Right kidney (tissue), 1 donor: Measurements from ENCODE around the gene SIDT2.
"Not testable (repeated sequence)": the region's sequence is repeated elsewhere in the genome, so short reads cannot be mapped to it uniquely, and the experiment has no call there.

ENCODE experiments used
- DNase-seq: peaks from one replicate; pipeline ENCODE4 v3.0.0-alpha.2; 2016

The SIDT2 gene

DNA sequence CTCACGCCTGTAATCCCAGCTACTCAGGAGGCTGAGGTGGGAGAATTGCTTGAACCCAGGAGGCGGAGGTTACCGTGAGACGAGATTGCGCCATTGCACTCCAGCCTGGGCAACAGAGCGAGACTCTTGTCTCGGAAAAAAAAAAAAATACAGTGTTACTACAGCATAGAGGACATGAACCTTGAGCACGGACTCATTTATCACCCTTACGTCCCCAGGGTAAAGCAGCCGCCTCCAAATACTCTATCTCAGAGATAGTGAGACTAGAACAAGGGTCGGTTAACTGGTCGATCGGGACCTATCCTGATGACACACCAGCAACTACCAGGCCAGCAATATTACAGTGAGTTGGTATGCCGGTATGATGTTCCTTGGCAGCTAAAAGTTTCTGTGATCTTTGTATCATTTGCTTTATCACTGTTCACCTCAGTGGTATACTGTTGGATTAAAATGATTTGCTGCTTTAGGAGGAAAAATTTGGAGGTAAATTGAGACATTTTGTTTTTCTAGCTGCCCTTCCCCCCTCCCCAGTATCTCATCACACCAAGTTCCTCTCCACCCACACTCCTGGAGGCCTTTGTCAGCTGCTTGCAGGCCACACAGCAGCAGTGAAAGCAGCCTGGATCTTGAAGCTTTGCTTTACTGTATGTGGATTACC is 7.0 kb upstream of the SIDT2 start:
- peak; percentile 19 for DNase-seq

DNA sequence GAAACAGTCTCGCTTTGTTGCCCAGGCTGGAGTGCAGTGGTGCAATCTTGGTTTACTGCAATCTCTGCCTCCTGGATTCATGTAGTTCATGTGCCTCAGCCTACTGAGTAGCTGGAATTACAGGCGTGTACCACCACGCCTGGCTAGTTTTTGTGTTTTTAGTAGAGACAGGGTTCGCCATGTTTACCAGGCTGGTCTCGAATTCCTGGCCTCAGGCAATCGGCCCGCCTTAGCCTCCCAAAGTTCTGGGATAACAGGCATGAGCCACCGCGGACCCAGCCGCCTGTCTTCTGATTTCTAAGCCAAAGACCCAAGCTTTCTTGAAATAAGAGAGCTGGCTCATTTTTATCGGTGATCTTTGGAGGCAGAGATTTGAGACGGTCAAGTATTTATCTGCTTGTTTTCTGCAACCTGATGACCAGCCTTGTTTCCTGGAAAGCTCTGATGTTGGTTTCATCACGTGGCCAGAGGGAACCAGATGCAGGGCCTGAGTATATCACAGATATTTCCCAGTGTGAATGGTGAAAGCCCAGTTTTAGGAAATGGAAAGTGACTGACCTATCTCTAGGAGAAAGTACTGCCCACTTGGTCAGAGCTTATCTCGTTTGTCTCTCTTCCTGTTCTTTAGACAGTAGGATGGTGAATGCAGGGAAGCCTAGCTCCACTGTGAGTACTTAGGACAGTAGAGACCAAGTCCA is 5.7 kb upstream of the SIDT2 start:
- DNase-seq, result peak; percentile 48

DNA sequence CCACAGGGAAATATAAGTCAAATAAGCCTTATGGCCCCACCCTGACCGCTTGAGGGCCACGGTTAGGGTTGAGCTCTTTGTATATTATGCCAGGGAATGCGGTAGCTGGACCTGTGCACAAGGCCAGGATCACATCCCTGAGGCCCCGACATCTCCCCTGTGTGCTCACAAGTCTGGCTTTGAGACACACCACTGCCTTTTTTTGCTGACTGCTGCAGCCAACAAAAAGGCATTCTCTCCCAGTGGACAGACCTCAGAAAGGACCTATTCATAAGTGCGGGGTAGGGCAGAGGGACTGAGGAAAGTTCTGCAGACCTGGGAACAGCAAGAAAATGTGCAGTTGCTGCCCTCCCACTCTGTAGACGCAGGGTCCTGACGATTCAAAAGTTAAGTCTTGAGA is 3.4 kb upstream of the SIDT2 start:
- DNase-seq, result no peak

DNA sequence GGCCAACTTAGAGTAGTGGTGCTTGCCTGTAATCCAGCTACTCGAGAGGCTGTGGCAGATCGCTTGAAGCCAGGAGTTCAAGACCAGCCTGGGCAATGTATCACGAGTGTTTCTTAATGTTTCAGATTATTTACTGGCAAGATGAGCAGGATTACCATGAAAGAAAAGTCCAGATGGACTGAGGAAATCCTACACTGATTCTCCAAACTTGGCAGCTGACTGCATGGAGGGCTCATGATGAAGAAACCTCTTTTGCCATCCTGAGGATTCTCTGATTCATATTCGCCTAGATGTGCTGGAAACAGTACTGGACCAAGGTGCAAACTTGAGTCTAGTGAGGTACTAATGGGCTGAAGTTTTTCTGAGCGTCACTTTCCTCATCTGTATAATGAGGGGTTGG is 2.8 kb upstream of the SIDT2 start:
- DNase-seq, result no peak

DNA sequence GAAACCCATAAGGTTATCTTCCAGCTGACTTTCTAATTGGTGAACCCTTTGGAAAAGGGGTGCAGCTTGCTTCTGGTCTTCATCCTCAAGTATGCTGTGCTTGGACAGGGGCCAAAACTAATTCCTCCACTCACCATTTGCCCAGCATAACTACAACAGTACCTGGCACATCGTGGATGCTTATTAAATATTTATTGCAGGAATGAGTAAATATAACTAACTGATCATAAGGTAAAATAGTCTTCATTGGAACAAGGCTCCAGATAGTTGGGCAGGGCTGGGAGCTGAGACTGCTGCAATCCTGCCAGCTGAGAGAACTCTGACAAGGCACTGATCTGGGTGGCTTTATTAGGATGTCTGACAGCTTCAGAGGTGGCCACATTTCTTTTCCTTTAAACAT is 2.4 kb upstream of the SIDT2 start:
- DNase-seq, result no peak

DNA sequence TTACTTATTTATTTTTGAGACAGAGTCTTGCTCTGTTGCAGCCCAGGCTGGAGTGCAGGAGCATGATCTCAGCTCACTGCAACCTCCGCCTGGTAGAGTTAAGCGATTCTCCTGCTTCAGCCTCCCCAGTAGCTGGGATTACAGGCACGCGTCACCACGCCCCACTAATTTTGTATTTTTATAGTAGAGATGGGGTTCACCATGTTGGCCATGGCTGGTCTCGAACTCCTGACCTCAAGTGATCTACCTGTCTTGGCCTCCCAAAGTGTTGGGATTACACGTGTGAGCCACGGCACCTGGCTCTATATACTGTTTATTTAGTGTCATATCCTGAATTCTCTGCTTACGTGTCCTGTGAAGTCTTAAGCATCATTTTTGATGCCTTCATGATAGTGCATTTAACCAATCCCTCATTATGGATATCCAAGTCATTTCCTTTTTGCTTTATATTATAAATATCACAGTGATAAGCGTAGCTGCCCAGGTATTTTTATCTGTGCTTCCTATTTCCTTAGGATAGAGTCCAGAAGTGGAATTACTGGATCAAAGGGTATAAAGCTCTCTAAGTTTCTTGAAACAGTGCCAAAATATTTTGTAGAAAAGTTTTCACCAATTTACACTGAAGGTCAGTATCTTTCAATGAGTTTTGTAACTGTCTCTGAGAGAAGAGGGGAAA is 871 bp upstream of the SIDT2 start:
- DNase-seq, result no peak

DNA sequence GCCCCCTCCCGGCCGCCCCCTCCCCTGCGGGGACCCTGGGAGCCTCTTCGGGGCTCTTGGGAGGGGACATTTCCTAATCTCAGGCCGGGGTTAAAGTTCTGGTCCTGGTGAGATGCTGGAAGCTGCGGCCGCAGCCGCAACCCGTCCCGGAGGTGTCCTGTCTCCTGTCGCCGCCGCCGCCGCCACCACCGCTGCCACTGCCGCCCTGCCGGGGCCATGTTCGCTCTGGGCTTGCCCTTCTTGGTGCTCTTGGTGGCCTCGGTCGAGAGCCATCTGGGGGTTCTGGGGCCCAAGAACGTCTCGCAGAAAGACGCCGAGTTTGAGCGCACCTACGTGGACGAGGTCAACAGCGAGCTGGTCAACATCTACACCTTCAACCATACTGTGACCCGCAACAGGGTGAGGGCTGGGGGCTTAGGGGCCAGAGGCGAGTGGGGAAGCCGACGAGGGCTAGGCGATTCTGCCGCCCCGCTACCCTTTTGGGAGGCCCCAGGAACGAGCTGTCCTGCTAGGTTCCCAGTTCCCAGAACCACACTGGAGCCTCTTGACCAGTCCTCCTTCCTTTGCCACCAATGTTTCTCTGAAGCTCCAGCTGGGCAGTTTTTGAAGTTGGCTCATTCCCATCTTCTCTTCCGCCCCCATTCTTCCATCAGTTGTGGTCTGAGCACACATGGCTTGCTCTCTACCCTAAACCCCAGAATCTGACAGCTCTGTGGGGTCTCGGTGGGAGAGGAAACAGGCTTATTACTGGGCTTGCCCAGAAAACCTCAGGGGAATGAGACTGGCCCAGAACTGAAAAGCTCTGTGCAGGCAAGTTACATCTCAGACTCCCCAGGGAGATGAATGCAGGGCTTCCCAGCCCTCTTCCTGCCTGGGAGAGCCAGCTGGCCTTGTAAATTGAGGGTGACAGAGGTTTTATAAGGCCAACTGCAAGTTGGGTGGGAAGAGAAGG is 781 bp downstream of the SIDT2 start:
- DNase-seq, result peak; percentile 73

DNA sequence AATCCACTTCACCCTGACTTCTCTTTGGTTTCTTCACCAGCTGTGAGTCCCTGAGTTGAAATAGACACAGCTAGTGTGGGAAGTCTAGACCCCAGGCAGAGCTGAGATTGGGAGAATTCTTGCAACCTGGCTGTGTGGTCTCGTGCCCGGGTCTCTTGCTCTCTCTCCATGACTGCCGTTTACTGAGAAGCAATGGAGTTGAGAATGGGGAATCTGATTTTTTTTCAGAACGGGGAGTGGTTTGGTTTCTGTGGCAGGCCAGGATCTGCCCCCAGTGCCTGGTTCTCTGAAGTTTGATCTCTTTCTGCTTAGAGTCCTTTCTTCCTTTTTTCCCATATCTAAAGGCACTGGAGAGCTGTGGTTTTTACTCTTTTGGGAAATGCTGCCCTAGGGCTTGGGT is 1.5 kb downstream of the SIDT2 start:
- DNase-seq, result no peak

DNA sequence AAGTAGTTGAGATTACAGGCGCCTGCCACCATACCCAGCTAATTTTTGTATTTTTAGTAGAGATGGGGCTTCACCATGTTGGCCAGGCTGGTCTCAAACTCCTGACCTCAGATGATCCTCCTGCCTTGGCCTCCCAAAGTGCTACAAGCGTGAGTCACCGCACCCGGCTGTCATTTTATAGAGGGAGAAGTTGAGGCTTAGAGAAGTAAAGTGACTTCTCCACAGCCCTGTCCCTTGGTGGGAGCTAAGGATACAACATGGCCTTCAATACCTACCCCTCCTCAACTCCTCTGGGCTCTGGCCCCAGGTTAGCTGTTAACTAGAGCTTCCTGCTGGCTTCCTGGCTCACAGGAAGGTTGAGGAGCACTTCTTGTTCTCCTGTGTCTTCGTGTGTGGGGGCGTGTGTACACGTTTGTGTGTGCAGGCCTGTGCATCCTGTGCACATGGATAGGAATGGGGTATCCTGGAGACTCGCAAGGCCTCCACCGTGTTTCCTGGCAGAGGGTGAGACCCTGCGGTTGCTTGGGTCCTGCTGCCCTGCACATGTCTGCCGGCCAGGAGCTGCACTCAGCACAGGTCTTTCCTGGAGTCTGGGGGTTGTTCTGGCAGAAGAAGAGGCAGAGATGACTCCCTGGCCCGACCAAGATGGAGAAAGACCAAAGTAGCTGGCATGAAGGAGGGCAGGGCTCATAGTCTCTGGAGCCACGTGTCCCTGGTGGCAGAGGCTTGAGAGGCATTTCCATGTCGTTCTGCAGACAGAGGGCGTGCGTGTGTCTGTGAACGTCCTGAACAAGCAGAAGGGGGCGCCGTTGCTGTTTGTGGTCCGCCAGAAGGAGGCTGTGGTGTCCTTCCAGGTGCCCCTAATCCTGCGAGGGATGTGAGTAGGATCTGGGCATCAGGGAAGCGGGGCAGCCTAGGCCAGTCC is 2.4 kb downstream of the SIDT2 start:
- DNase-seq, result peak; percentile 22

DNA sequence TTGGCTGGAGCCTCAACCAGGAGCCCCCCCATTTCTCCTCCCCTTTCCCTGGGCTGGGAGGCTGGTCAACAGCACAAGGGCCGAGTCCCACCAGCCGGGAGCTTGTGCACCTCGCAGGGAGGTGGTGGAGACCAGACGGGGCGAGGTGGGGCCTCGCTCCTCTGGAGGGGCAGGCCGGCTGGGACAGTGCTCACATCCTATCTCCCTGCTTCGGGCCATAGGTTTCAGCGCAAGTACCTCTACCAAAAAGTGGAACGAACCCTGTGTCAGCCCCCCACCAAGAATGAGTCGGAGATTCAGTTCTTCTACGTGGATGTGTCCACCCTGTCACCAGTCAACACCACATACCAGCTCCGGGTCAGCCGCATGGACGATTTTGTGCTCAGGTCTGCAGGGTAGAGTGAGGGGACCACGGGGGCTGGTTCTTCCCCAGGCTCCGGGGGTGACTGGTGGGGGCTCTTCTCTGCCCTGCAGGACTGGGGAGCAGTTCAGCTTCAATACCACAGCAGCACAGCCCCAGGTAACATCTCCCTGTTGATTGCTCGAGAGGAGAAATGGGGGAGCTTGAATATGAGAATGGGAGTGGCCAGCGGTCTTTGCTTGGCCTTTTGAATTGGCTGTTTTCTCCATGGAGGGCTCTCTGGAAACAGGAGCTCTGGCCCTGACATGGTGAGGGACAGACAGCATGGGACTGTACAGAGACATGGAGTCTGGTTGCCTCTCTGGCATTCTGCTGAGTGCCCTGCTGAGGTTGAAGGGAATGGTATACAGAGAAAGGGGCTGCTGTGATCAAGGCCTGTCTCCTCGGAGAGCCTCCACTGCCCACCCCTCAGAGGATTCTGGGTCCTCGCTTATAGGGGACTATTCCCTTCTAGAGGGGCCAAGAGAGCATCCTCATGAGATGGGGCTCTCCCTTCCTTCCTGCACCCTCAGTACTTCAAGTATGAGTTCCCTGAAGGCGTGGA is 3.3 kb downstream of the SIDT2 start:
- no peak for DNase-seq

DNA sequence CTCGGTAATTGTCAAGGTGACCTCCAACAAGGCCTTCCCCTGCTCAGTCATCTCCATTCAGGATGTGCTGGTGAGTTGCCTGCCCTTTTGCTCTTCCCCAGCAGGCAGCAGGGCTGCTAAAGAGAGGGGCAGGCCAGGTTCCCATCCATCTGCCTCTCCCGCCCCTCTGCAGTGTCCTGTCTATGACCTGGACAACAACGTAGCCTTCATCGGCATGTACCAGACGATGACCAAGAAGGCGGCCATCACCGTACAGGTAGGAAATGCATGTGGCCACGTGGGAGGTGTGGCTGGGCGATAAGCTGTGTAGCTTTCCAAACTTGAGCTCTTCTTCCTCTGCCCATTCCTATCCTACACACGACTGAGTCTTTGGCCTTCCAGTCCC is 4.0 kb downstream of the SIDT2 start:
- no peak for DNase-seq

DNA sequence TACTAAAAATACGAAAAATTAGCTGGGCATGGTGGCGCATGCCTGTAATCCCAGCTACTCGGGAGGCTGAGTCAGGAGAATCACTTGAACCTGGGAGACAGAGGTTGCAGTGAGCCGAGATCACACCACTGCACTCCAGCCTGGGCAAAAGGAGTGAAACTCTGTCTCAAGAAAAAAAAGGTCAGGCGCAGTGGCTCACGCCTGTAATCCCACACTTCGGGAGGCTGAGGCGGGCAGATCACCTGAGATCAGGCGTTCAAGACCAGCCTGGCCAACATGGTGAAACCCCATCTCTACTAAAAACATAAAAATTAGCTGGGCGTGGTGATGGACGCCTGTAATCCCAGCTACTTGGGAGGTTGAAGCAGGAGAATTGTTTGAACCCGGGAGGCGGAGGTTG is 4.6 kb downstream of the SIDT2 start:
- DNase-seq, result not testable (repeated sequence)

DNA sequence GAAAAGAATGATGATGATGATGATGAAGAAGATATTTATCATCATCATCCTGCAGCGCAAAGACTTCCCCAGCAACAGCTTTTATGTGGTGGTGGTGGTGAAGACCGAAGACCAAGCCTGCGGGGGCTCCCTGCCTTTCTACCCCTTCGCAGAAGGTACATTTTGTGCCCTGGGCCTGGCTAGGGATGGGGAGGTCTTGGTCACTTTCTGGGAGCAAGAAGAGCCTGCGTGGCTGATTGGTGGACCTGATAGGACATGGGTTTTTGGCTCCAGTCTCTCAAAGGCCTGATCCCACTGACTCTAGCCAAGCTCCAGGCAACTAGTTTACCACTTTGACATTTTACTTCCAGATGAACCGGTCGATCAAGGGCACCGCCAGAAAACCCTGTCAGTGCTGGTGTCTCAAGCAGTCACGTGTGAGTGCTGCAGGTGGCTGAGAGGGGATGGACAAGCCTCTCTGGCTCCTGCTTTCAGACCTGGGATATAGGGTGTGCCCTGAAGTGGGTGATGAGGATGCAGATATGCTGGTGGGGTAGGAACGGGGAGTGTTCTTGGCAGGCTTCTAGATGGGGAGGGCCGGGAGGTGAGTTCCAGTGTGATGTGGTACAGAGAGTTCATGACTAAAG is 5.3 kb downstream of the SIDT2 start:
- DNase-seq, result no peak

DNA sequence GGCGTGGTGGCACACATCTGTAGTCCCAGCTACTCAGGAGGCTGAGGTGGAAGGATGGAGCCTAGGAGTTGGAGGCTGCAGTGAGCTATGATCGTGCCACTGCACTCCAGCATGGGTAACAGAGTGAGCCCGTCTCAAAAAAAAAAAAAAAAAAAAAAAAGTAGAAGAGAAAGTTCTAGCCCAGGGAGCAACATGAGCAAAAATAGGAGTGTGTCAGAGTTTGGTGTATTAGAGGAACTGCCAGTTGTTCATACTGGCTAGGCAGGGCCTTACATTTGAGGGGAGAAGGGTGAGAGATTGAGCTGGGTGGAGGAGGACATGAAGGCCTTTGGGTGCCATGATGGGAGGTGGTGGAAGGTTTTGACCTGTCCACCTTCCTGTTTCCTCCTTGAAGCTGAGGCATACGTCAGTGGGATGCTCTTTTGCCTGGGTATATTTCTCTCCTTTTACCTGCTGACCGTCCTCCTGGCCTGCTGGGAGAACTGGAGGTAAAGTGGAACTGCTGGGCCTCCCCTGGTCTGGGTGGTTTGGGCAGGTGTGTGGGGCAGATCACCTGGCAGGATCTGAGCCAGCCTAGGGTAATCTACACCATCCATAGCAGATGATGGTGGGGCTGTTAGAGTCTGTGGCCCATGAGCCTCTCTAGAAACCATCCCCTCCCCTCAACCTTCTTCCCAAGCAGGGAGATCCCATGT is 7.3 kb downstream of the SIDT2 start:
- DNase-seq, result no peak

DNA sequence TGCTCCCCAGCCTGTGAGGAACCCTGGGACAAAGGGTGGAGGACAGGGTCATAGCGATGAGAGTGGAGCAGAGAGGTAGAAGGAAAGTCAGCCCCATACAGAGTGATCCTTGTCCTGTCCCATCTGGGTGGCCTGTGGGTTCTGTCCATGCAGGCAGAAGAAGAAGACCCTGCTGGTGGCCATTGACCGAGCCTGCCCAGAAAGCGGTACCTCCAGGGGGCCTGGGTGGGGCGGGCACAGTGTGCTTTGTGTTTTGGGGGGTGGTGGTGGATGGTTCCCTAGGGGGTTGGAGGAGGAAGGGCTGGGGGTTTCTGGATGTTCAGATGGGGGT is 7.9 kb downstream of the SIDT2 start:
- DNase-seq, result no peak

DNA sequence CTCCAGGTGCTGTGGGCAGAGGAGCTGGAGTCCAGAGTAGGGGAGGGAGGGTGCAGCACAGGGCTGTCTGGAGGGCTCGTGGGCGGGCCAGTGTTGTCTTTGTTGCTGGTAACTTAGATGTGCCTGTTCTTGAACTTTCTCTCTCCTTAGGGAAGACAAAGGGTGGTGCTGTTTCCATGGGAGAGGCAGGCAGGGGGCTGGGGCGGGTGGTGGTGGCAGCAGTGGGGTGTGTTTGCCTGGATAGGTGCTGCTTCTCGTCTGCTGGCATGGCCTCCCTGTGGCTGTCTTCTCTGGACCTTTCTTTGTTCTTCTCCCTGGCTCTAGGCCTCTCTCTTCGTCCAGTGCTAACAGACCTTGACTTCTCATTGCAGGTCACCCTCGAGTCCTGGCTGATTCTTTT is 8.5 kb downstream of the SIDT2 start:
- no peak for DNase-seq

DNA sequence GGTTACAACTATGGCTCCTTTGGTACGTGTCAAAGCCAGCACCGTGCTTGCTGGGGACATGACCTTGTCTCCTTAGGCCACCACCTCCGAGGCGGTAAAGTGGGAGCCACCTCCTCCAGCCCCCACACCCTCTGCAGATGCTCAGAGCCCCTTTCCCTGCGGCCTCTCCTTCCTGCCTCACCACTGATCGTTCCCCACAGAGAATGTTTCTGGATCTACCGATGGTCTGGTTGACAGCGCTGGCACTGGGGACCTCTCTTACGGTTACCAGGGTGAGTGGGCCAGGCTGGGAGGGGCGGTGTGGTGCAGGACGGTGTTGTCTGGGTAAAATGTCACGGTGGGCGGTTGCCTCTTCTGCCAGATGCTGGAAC is 8.9 kb downstream of the SIDT2 start:
- DNase-seq, result no peak

DNA sequence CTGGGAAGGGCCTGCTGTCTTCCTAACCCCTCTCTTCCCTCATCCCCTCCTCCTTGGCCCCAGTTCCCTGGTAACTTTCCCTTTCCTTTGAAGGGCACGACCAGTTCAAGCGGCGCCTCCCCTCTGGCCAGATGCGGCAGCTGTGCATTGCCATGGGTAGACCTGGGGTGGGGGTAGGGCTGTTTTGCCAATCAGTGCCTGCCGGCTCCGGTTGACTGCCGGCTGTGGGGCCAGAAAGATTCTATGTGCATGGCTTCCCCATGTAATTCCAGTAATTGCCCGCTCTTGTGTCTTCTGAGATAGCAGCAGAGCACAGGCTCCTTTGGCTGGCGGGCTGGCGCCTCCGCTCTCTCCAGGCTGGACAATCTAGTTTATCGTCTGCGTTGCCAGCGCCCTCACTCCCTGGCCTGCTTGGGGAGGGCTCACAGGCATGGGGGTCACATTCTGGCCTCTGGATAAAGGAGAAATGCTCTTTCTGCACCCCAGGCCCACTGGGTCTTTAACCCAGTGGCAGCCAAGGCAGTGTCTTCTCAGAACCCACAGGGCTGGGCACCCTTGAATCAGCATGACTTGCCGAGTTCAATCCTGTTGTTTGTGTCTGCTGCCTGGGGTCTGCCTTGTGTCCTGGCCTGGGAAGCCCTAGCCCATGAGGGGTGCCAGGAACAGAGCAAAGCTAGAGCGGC is 9.4 kb downstream of the SIDT2 start:
- no peak for DNase-seq

DNA sequence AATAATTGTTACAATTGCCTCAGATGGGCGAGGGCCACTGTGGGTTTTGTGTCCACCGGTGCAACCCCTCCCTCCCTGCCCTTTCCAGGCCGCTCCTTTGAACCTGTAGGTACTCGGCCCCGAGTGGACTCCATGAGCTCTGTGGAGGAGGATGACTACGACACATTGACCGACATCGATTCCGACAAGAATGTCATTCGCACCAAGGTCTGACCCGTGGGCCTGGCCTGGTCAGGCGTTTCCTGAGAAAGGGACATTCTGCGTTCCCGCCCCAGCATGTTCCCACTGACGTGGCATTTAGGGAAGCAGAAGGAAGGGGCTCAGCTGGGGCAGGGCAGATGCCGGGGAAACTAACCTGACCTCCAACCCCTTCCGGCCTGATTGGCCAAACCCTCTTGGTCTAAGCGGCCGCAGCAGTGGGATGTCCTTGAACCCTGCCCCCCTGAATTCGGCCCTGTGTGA is 10.1 kb downstream of the SIDT2 start:
- DNase-seq, result no peak
